ENCODE results near the gene STAT4.

STAT4 gene

GRCh38 chr2:191176801-191177438 lies 26.1 kb upstream of the STAT4 start:
- no peak for DNase-seq

- DNase-seq: no peak
These were observed 25.5 kb upstream of the STAT4 start for GRCh38 chr2:191176305-191176704.

- no peak for DNase-seq
These were observed 23.6 kb upstream of the STAT4 start for GRCh38 chr2:191174442-191174841.

DNA sequence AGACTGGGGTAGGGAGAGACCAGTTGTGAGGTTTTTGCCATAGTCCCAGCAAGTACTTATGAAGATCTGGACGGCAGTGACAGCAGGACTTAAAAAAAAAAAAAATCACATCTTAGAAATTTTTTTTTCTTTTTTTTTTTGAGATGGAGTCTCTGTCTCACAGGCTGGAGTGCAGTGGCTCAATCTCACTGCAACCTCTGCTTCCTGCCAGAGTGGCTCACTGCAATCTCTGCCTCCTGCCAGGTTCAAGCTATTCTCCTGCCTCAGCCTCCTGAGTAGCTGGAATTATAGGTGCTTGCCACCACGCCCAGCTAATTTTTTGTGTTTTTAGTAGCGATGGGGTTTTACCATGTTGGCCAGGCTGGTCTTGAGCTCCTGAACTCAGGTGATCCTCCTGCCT lies 22.4 kb upstream of the STAT4 start:
- DNase-seq: no peak

GRCh38 chr2:191171708-191172355 lies 21.0 kb upstream of the STAT4 start:
- no peak for DNase-seq

DNA sequence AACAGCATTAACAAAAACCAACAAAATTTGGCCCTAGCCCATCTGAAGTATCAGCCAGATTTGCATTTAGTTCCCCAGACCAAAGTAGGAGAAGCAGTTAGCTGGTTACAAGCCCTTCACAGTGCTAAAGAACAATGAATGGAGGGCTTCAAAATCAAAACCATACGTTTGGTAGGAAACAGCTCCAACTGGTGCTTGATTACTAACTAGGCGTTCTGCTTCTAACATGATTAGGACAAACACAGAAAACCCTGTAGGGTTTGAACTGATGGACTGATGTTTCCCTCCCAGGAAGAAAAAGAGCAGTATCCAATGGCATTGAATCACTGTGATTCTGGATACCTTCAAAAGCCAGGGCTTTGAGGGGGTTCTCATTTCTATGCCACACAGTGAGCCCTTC lies 20.5 kb upstream of the STAT4 start:
- no peak for DNase-seq

DNA sequence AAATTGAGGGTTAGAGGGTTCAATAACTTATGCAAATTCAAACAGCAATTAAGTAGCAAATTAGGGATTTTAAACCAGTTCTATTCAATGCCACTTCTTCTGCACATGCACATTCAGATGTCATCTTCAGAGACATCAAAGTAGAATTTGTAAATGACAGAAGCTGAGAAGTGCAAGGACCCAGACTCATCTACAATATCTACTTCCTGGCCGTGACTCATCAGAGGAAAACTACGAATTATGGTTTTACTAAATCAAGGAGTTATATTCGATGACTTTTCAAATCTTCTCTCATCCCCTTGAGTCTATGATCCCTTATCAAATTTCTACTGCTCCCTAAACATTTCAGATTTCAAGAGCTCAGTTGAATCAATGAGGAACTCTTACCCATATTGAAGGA lies 20.0 kb upstream of the STAT4 start:
- no peak for DNase-seq

GRCh38 chr2:191170301-191170636 lies 19.5 kb upstream of the STAT4 start:
- DNase-seq: no peak

- DNase-seq: no peak
These were observed 18.9 kb upstream of the STAT4 start for GRCh38 chr2:191169456-191170300.

- no peak for DNase-seq
These were observed 17.0 kb upstream of the STAT4 start for GRCh38 chr2:191167766-191168165.

- DNase-seq: no peak
These were observed 16.1 kb upstream of the STAT4 start for GRCh38 chr2:191166756-191167445.

- DNase-seq: peak in 15 of 56 donors; percentile 1 to 36 (median 11)
These were observed 15.4 kb upstream of the STAT4 start for GRCh38 chr2:191166111-191166755.

DNA sequence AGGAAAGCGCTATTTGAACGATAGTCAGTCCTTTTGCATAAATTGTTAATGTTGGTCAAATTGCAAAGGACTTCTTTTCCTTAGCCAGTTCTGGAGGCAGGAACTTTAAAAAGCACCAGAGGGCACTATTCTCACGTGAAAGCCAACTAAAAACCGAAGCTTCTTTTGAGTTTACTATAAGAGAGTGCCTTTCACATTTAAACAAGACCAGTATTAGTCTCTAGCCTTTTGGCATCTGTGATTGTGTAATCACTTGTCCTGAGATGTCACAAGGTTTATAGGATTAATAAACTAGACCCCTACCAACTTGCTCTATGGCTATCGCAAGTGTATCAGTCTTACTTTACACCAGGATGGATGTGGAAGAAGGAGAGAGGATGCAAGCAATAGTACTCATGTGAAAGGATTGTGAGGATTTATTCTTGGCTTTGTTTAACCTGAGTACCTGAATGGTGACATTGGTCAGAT lies 14.4 kb upstream of the STAT4 start:
- peak in 17 of 56 donors; percentile 1 to 50 (median 4) for DNase-seq

DNA sequence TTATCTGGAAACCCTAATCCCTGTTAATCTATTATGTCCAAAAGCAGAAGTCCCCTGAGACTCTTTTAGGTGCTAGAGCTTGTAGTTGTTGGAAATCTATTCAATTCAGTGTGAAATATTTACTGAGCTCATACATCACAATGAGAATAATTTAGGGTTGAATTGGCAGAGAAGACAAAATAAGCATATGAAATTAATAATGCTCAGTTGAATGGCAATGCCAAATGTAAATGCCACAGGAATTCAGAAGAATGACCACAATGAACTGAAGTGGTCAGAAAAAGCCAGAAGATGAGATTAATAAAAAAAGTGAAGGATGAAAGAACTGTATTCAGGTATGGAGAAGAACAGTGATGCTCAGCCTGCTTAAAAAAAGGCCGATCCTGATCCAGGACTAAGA lies 8.0 kb upstream of the STAT4 start:
- no peak for DNase-seq

- no peak for DNase-seq
These were observed 7.4 kb upstream of the STAT4 start for GRCh38 chr2:191158193-191158592.

- DNase-seq: no peak
These were observed 4.8 kb upstream of the STAT4 start for GRCh38 chr2:191155608-191156071.

DNA sequence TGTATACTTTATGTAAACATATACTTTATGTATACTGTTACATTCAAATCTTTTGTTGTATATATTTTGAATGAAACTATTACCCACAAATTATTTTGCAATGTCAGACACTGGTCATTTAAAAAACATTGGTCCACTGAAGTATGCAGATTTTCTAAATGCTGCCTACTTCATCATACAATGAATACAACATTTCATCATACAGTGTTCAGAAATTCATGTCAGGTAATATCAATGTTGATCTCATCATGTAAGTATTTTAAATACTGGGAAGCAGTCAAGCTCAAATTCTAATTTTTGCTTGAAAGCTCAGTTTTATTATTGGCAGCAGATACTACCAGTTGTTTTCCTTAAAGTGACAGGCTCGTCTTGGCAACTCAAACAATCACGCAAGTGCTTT lies 2.9 kb upstream of the STAT4 start:
- DNase-seq: no peak

- DNase-seq: no peak
These were observed 1.9 kb upstream of the STAT4 start for GRCh38 chr2:191152482-191153240.

DNA sequence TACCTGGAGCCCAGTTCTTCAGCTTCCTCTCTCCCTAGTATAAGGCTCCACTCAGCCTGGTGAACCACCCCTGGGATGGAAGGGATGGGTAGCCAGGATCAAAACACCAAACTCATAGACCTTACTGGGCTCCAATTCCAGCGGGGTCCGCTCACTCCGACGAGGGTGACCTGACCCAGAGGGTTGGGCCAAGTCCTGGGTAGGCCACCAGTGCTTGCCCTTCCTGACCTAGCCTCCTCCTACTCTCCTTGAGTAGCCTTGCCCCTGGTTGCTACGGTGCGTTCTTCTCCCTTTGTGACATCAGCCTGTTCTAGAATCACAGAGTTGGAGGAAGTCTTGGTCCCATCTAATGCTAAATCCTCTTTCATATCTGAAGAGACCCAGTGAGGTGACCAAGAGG lies 537 bp upstream of the STAT4 start:
- DNase-seq: no peak

GRCh38 chr2:191150230-191150599 lies 579 bp downstream of the STAT4 start:
- peak in 1 of 56 donors; percentile 2 for DNase-seq

DNA sequence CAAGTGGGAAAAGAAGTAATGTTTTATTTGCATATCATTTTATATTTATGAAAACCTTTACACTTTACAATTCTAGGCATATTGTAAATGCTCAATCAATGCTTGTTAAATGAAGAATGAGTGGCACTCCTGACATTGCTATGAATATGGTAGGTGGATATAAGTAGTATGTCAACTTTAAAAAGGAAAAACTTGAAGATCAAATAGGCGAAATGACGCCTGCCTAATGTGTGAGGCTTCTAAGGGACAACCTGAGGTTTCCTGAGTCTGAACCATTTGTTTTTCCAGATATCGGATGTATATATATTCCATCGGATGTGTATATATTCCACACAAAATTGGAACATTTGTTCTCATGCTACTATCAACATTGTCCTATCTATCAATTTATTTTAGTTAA lies 1.4 kb downstream of the STAT4 start:
- DNase-seq: no peak

All from nucleus accumbens (tissue), 56 donors.